ENCODE results near the gene SH3YL1. TPM values are rescaled to one million over a fixed set of nuclear protein-coding genes. Genes with fewer than 3 reads are reported as not detected.

SH3YL1 gene
- total and polyA plus RNA-seq, 2 experiments from 2014 or later, result 35.6 to 45.8 TPM

DNA sequence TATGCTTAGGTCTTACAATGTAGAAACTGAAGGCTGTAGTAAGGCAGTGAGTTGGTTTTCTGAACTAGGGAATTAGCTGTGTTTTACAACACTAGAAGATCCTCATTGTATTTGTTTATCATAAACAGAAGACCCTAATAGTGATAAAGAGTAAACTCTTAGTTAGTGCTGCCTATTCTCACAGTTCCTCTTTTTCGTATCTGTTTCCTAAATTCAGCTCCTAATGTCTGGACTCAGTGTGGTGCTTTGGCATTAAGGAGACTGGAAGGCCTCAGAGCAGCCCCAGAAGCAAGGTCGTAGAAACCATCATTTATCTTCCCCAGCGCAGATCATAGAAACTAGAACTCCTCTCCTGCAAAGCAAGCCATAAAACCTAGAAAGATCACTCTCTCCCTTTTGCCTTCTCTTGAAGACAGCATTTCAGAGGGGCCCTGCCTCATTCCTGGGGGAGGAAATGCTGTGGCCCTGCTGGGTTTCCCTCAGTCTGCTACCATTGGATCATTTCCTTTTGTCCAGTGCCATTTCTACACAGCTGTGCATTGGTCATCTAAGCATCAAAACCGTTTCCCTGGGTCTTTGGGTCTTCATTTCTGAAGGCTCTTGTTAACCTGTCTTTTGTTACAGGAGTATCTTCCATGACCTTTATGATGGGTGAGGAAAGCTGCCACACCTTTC lies 5.7 kb upstream of the SH3YL1 start:
- Mint-ChIP-seq H3K4me1 (peaks cover 30% of the 10 kb centered on the region), H3K4me3 (no peak overlapping the region), H3K27me3 (ENCODE audit: insufficient read depth, low read depth, poor library complexity) (peaks cover 6% of the 10 kb centered on the region), H3K27ac (no peak overlapping the region), H3K9me3 (no peaks in the 10 kb centered on the region), H3K36me3 (ENCODE audit: low read depth) (peaks cover 6% of the 10 kb centered on the region)
- no peaks in the 10 kb centered on the region for H3F3A ChIP-seq (replicated peaks; ENCODE audit: low read depth)
- no peak overlapping the region for H2AFZ ChIP-seq
- peaks cover 21% of the 10 kb centered on the region for H3K4me1 ChIP-seq (ENCODE audit: insufficient read depth)
- H3K27ac ChIP-seq (ENCODE audit: low read depth), result no peak overlapping the region
- H3K27me3 ChIP-seq (ENCODE audit: insufficient read depth), result no peaks in the 10 kb centered on the region
- H3K79me2 ChIP-seq (replicated peaks; ENCODE audit: insufficient read depth), result peaks cover 97% of the 10 kb centered on the region
- no peak for DNase-seq (ENCODE audit: low spot score)
- H3K4me3 ChIP-seq, result no peak overlapping the region
- TF ChIP-seq NANOG (IDR thresholded peaks at IDR 0.05; ENCODE audit: borderline replicate concordance) (no peak), JUNB (IDR thresholded peaks at IDR 0.05; ENCODE audit: unreplicated experiment) (no peak), EZH2 (IDR thresholded peaks at IDR 0.05; ENCODE audit: low read depth, unreplicated experiment) (no peak), ZNF114 (CRISPR knock-in tag; IDR thresholded peaks at IDR 0.05) (no peak)
- H3K4me2 ChIP-seq, result no peak overlapping the region
- H4K20me1 ChIP-seq (replicated peaks; ENCODE audit: insufficient read depth), result peaks cover 85% of the 10 kb centered on the region
- peaks cover 14% of the 10 kb centered on the region for H3K36me3 ChIP-seq (ENCODE audit: insufficient read depth)
- no peak for ATAC-seq
- no peaks in the 10 kb centered on the region for H3K9me2 ChIP-seq (ENCODE audit: insufficient read depth)

DNA sequence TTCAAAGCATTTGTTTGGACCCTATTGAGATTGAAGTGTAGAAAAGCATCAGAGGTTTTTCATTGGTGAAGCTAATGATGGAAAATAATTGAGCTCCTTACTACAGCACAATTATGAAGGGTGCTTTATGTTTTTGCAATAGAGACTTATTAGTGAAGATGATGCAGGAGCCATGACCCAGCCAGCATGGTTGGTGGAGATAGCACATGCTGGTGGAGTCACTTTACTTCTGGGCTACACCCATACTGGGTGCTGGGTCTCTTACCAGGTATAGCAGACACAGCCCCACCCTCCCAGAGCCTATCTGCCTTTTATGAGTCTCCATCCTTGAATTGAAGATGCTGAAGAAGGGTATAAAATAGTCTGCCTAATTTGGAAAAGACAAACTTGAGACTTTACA lies 4.5 kb upstream of the SH3YL1 start:
- Histone ChIP-seq H3K4me2 (no peak overlapping the region), H3K36me3 (ENCODE audit: insufficient read depth) (peaks cover 5% of the 10 kb centered on the region), H3K79me2 (replicated peaks; ENCODE audit: insufficient read depth) (peaks cover 92% of the 10 kb centered on the region), H2AFZ (no peak overlapping the region), H4K20me1 (replicated peaks; ENCODE audit: insufficient read depth) (peaks cover 74% of the 10 kb centered on the region), H3K4me3 (no peak overlapping the region), H3K27me3 (ENCODE audit: insufficient read depth) (peaks cover 4% of the 10 kb centered on the region), H3F3A (replicated peaks; ENCODE audit: low read depth) (no peaks in the 10 kb centered on the region), H3K9me2 (ENCODE audit: insufficient read depth) (no peaks in the 10 kb centered on the region), H3K4me1 (ENCODE audit: insufficient read depth) (peaks cover 21% of the 10 kb centered on the region), H3K27ac (ENCODE audit: low read depth) (no peak overlapping the region)
- no peak overlapping the region for H3K27ac Mint-ChIP-seq
- DNase-seq (ENCODE audit: low spot score) (no peak), ATAC-seq (no peak)
- no peak overlapping the region for H3K4me3 Mint-ChIP-seq
- TF ChIP-seq EZH2phosphoT487 (IDR thresholded peaks at IDR 0.05; ENCODE audit: unreplicated experiment) (no peak), ZNF114 (CRISPR knock-in tag; IDR thresholded peaks at IDR 0.05) (no peak), EZH2 (IDR thresholded peaks at IDR 0.05; ENCODE audit: low read depth, unreplicated experiment) (no peak), JUNB (IDR thresholded peaks at IDR 0.05; ENCODE audit: unreplicated experiment) (no peak), CREB1 (CRISPR knock-in tag; IDR thresholded peaks at IDR 0.05; ENCODE audit: low read depth) (no peak), NANOG (IDR thresholded peaks at IDR 0.05; ENCODE audit: borderline replicate concordance) (no peak)
- TF ChIP-seq, protein P1, sequence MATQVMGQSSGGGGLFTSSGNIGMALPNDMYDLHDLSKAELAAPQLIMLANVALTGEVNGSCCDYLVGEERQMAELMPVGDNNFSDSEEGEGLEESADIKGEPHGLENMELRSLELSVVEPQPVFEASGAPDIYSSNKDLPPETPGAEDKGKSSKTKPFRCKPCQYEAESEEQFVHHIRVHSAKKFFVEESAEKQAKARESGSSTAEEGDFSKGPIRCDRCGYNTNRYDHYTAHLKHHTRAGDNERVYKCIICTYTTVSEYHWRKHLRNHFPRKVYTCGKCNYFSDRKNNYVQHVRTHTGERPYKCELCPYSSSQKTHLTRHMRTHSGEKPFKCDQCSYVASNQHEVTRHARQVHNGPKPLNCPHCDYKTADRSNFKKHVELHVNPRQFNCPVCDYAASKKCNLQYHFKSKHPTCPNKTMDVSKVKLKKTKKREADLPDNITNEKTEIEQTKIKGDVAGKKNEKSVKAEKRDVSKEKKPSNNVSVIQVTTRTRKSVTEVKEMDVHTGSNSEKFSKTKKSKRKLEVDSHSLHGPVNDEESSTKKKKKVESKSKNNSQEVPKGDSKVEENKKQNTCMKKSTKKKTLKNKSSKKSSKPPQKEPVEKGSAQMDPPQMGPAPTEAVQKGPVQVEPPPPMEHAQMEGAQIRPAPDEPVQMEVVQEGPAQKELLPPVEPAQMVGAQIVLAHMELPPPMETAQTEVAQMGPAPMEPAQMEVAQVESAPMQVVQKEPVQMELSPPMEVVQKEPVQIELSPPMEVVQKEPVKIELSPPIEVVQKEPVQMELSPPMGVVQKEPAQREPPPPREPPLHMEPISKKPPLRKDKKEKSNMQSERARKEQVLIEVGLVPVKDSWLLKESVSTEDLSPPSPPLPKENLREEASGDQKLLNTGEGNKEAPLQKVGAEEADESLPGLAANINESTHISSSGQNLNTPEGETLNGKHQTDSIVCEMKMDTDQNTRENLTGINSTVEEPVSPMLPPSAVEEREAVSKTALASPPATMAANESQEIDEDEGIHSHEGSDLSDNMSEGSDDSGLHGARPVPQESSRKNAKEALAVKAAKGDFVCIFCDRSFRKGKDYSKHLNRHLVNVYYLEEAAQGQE (IDR thresholded peaks at IDR 0.05; ENCODE audit: unreplicated experiment), result no peak
- TF ChIP-seq, protein P2, sequence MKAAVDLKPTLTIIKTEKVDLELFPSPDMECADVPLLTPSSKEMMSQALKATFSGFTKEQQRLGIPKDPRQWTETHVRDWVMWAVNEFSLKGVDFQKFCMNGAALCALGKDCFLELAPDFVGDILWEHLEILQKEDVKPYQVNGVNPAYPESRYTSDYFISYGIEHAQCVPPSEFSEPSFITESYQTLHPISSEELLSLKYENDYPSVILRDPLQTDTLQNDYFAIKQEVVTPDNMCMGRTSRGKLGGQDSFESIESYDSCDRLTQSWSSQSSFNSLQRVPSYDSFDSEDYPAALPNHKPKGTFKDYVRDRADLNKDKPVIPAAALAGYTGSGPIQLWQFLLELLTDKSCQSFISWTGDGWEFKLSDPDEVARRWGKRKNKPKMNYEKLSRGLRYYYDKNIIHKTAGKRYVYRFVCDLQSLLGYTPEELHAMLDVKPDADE (IDR thresholded peaks at IDR 0.05), result no peak
- TF ChIP-seq, protein P3, sequence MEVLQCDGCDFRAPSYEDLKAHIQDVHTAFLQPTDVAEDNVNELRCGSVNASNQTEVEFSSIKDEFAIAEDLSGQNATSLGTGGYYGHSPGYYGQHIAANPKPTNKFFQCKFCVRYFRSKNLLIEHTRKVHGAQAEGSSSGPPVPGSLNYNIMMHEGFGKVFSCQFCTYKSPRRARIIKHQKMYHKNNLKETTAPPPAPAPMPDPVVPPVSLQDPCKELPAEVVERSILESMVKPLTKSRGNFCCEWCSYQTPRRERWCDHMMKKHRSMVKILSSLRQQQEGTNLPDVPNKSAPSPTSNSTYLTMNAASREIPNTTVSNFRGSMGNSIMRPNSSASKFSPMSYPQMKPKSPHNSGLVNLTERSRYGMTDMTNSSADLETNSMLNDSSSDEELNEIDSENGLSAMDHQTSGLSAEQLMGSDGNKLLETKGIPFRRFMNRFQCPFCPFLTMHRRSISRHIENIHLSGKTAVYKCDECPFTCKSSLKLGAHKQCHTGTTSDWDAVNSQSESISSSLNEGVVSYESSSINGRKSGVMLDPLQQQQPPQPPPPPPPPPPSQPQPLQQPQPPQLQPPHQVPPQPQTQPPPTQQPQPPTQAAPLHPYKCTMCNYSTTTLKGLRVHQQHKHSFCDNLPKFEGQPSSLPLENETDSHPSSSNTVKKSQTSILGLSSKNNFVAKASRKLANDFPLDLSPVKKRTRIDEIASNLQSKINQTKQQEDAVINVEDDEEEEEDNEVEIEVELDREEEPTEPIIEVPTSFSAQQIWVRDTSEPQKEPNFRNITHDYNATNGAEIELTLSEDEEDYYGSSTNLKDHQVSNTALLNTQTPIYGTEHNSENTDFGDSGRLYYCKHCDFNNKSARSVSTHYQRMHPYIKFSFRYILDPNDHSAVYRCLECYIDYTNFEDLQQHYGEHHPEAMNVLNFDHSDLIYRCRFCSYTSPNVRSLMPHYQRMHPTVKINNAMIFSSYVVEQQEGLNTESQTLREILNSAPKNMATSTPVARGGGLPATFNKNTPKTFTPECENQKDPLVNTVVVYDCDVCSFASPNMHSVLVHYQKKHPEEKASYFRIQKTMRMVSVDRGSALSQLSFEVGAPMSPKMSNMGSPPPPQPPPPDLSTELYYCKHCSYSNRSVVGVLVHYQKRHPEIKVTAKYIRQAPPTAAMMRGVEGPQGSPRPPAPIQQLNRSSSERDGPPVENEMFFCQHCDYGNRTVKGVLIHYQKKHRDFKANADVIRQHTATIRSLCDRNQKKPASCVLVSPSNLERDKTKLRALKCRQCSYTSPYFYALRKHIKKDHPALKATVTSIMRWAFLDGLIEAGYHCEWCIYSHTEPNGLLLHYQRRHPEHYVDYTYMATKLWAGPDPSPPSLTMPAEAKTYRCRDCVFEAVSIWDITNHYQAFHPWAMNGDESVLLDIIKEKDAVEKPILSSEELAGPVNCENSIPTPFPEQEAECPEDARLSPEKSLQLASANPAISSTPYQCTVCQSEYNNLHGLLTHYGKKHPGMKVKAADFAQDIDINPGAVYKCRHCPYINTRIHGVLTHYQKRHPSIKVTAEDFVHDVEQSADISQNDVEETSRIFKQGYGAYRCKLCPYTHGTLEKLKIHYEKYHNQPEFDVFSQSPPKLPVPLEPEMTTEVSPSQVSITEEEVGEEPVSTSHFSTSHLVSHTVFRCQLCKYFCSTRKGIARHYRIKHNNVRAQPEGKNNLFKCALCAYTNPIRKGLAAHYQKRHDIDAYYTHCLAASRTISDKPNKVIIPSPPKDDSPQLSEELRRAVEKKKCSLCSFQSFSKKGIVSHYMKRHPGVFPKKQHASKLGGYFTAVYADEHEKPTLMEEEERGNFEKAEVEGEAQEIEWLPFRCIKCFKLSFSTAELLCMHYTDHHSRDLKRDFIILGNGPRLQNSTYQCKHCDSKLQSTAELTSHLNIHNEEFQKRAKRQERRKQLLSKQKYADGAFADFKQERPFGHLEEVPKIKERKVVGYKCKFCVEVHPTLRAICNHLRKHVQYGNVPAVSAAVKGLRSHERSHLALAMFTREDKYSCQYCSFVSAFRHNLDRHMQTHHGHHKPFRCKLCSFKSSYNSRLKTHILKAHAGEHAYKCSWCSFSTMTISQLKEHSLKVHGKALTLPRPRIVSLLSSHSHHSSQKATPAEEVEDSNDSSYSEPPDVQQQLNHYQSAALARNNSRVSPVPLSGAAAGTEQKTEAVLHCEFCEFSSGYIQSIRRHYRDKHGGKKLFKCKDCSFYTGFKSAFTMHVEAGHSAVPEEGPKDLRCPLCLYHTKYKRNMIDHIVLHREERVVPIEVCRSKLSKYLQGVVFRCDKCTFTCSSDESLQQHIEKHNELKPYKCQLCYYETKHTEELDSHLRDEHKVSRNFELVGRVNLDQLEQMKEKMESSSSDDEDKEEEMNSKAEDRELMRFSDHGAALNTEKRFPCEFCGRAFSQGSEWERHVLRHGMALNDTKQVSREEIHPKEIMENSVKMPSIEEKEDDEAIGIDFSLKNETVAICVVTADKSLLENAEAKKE (CRISPR knock-in tag; IDR thresholded peaks at IDR 0.05), result no peak
- H3K36me3 Mint-ChIP-seq (ENCODE audit: low read depth), result peaks cover 5% of the 10 kb centered on the region
- peaks cover 30% of the 10 kb centered on the region for H3K4me1 Mint-ChIP-seq
- peaks cover 12% of the 10 kb centered on the region for H3K27me3 Mint-ChIP-seq (ENCODE audit: insufficient read depth, low read depth, poor library complexity)
- no peaks in the 10 kb centered on the region for H3K9me3 Mint-ChIP-seq
